Measurements from ENCODE around the gene CREB5.

CREB5 gene

DNA sequence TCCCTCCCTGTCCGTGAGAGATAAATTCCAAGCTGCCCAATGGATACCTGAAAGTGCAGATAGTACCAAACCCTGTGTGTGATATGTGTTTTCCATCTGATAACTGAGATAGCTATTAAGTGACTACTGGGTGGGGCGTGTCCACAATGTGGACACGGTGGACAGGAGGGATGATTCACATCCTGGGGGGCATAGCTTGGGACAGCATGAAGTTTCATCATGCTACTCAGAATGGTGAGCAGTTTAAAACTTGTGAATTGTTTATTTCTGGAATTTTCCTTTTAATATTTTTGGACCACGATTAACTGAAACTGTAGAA lies 158.6 kb downstream of the CREB5 start:
- no peaks in the 10 kb centered on the region for H3K36me3 ChIP-seq (ENCODE audit: control insufficient read depth, insufficient read depth, low read length)
- H3K4me3 ChIP-seq (ENCODE audit: low read length), result no peak overlapping the region
- no peaks in the 10 kb centered on the region for H3K9me3 ChIP-seq (ENCODE audit: control insufficient read depth, low read length)
- H3K27me3 ChIP-seq (ENCODE audit: control insufficient read depth, insufficient read depth, low read length), result peaks cover 45% of the 10 kb centered on the region
- no peak overlapping the region for H3K9ac ChIP-seq (ENCODE audit: low read length)
- H3K4me1 ChIP-seq (ENCODE audit: control insufficient read depth, insufficient read depth, low read length), result peaks cover 12% of the 10 kb centered on the region

DNA sequence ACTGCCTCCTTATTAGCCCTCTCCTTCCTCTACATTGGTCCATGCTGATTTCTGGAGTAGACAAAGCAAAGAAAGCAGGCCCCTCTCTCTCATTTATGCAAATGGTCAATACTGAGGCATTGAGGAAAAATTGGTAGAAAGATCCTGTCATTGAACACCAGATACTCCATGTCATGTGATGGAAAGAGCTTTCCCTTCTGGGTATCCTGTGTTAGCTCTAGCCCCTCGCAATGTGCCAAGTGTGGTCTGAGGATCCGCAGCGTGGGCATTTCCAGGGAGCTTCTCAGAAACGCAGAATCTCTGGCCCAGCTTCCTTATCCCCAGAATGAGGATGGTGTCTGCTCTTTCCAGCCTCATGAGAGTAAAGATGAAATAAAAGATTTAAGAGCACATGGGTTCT lies 159.1 kb downstream of the CREB5 start:
- Histone ChIP-seq H3K9ac (ENCODE audit: low read length) (no peak overlapping the region), H3K4me1 (ENCODE audit: control insufficient read depth, insufficient read depth, low read length) (peaks cover 12% of the 10 kb centered on the region), H3K27me3 (ENCODE audit: control insufficient read depth, insufficient read depth, low read length) (peaks cover 50% of the 10 kb centered on the region), H3K9me3 (ENCODE audit: control insufficient read depth, low read length) (no peaks in the 10 kb centered on the region), H3K36me3 (ENCODE audit: control insufficient read depth, insufficient read depth, low read length) (no peaks in the 10 kb centered on the region), H3K4me3 (ENCODE audit: low read length) (no peak overlapping the region)

DNA sequence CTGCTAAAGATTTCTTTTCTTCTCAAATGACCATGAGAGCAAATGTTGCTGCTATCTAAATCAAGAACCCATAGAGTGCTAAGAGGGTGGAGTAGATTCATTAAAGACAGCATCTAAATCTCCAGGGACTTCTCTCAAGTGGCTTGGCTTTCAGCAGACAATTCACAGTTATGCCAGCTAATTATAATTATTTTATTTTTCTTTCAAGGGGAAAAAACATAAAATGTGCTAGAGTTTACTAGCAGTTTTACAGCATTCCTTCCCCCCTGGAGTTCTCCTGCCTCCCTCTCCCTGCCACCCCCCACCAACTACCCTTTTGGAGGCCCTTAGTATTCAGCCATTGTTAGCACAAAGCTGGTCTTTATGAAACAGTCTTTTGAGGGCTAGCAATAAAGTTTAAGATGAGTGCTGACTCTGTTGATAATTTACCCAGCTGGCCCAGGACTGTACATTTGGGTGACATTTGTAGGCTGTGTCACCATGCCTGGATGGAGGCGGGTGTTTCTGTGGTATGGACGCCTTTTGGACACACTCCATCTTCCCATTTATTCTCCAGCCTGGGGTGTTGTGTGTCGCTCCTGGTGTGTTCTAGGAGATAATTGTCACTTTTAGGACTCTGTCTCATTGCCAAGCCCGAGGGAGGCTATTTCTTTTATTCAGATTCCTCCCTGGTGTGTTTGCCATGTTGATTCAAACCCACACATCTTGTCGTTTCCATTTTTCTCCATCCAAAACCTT lies 160.2 kb downstream of the CREB5 start:
- Histone ChIP-seq H3K4me3 (ENCODE audit: low read length) (no peak overlapping the region), H3K4me1 (ENCODE audit: control insufficient read depth, insufficient read depth, low read length) (peaks cover 12% of the 10 kb centered on the region), H3K9ac (ENCODE audit: low read length) (no peak overlapping the region), H3K36me3 (ENCODE audit: control insufficient read depth, insufficient read depth, low read length) (no peaks in the 10 kb centered on the region), H3K9me3 (ENCODE audit: control insufficient read depth, low read length) (no peaks in the 10 kb centered on the region), H3K27me3 (ENCODE audit: control insufficient read depth, insufficient read depth, low read length) (peaks cover 56% of the 10 kb centered on the region)

DNA sequence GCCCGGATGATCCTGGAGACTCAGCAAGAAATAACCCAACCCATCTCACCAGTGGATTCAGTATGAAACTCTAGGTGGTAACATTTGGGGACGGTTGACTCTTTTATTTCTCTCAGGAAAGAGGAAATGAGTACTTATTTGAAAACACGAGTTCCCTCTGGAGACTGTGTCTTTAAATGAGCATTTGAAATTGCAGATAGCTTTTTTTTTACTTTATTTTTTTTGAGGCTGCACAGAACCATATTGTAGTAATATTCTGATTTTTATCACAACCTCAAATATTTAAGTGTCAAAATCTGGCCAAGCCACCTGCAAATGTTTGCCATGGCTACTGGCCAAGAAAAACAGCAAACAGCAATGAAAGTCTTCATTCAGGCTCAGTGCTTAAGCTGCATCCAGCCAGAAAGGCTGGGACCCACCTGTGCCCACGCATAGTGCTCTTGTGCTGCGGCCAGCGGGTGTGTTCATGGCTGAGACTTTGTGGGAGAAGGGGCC lies 160.8 kb downstream of the CREB5 start:
- no peaks in the 10 kb centered on the region for H3K36me3 ChIP-seq (ENCODE audit: control insufficient read depth, insufficient read depth, low read length)
- no peak overlapping the region for H3K9ac ChIP-seq (ENCODE audit: low read length)
- H3K27me3 ChIP-seq (ENCODE audit: control insufficient read depth, insufficient read depth, low read length), result peaks cover 51% of the 10 kb centered on the region
- H3K9me3 ChIP-seq (ENCODE audit: control insufficient read depth, low read length), result no peaks in the 10 kb centered on the region
- no peak overlapping the region for H3K4me3 ChIP-seq (ENCODE audit: low read length)
- H3K4me1 ChIP-seq (ENCODE audit: control insufficient read depth, insufficient read depth, low read length), result peaks cover 12% of the 10 kb centered on the region

DNA sequence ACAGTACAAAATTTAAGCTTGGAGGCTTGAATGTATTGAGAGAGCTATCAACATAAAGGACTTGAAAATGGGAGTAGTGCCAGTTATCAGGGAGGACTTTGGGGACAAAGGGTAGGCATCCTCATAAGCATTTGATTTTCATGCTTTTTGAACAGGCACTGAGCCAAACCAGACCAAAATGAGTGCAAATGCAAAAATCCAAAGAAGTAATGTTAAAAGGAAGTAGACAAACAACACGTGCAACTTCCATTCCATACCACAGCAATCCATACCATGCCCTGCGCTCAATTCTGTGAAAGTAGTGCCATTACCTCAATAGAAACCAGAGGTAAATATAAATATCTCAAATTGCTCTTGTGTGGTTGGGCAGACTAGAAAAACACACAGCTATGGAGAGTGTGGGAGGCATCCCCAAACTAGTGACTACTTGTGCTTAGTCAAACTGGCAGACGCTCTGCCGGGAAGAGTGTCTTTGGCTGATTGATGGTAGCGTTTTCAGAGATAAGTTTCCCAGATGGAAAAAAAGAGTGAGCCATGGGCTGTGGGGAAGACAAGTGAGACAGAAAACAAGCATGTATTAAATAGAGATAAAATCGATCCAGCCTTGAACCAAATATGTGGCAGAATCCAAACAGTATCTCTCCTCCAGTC lies 161.5 kb downstream of the CREB5 start:
- Histone ChIP-seq H3K36me3 (ENCODE audit: control insufficient read depth, insufficient read depth, low read length) (no peaks in the 10 kb centered on the region), H3K9ac (ENCODE audit: low read length) (no peak overlapping the region), H3K27me3 (ENCODE audit: control insufficient read depth, insufficient read depth, low read length) (peaks cover 51% of the 10 kb centered on the region), H3K9me3 (ENCODE audit: control insufficient read depth, low read length) (no peaks in the 10 kb centered on the region), H3K4me3 (ENCODE audit: low read length) (no peak overlapping the region), H3K4me1 (ENCODE audit: control insufficient read depth, insufficient read depth, low read length) (peaks cover 12% of the 10 kb centered on the region)

DNA sequence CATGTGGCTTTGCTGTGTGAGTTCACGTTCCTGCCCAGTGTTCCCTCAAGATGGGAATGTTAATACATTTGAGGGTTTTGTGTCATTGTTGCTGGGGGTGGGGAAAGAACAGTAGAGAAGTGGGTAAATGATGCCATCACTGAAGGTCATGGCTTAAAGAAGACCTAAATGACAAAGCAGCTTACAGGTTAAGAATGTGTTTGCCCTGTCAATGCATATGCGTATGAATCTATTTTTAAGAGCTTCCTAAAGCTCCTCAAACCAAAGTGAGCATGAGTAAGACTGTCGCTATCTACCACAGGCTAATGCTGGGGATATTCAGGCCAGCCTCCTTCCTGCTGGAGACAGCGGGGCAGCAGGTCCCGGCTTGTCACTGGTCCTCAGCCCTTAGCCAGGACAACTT lies 162.9 kb downstream of the CREB5 start:
- Histone ChIP-seq H3K9me3 (ENCODE audit: control insufficient read depth, low read length) (no peaks in the 10 kb centered on the region), H3K4me1 (ENCODE audit: control insufficient read depth, insufficient read depth, low read length) (peaks cover 12% of the 10 kb centered on the region), H3K9ac (ENCODE audit: low read length) (no peak overlapping the region), H3K27me3 (ENCODE audit: control insufficient read depth, insufficient read depth, low read length) (peaks cover 48% of the 10 kb centered on the region), H3K4me3 (ENCODE audit: low read length) (no peak overlapping the region), H3K36me3 (ENCODE audit: control insufficient read depth, insufficient read depth, low read length) (no peaks in the 10 kb centered on the region)

DNA sequence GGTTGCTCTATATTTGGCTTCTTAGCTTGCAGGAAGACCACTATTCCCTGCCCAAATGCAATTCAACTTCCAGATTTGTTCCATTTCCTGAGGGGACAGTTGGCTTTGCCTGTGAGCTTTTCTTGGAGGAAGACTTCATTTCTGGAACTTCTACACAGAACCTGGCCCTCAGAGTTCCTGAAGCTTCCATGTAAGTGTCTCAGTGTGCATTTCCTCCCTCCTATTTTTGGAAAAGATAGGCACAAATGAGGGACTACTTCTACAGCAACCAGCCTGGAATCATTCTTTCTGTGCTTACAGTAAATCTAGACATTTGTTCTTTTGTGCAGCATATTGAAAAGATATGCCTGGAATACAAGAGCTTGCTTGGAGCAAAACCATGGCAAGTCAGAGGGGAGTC lies 164.3 kb downstream of the CREB5 start:
- H3K9me3 ChIP-seq (ENCODE audit: control insufficient read depth, low read length), result no peaks in the 10 kb centered on the region
- H3K4me3 ChIP-seq (ENCODE audit: low read length), result no peak overlapping the region
- H3K27me3 ChIP-seq (ENCODE audit: control insufficient read depth, insufficient read depth, low read length), result peaks cover 36% of the 10 kb centered on the region
- H3K9ac ChIP-seq (ENCODE audit: low read length), result no peak overlapping the region
- peaks cover 12% of the 10 kb centered on the region for H3K4me1 ChIP-seq (ENCODE audit: control insufficient read depth, insufficient read depth, low read length)
- no peaks in the 10 kb centered on the region for H3K36me3 ChIP-seq (ENCODE audit: control insufficient read depth, insufficient read depth, low read length)

DNA sequence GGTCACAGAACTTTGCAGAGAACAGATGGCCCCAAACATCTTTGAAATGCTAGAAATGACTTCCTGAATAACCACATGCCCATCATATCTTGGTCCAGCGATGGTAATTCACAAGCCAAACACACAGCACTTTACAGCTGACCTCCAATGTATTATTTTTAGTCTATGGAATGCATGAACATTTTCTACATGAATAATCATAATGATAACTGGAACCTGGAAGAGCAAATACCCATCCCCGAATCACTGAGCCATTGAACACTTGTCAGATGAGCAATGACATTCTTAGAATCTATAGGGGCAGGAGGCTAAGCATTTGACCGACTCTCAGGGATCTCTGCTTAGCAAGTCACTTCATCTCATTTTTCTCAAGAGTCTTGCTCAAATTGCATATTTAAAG lies 167.3 kb downstream of the CREB5 start:
- peaks cover 24% of the 10 kb centered on the region for H3K27me3 ChIP-seq (ENCODE audit: control insufficient read depth, insufficient read depth, low read length)
- H3K4me1 ChIP-seq (ENCODE audit: control insufficient read depth, insufficient read depth, low read length), result no peaks in the 10 kb centered on the region
- no peak overlapping the region for H3K9ac ChIP-seq (ENCODE audit: low read length)
- no peaks in the 10 kb centered on the region for H3K36me3 ChIP-seq (ENCODE audit: control insufficient read depth, insufficient read depth, low read length)
- H3K9me3 ChIP-seq (ENCODE audit: control insufficient read depth, low read length), result no peaks in the 10 kb centered on the region
- no peak overlapping the region for H3K4me3 ChIP-seq (ENCODE audit: low read length)

DNA sequence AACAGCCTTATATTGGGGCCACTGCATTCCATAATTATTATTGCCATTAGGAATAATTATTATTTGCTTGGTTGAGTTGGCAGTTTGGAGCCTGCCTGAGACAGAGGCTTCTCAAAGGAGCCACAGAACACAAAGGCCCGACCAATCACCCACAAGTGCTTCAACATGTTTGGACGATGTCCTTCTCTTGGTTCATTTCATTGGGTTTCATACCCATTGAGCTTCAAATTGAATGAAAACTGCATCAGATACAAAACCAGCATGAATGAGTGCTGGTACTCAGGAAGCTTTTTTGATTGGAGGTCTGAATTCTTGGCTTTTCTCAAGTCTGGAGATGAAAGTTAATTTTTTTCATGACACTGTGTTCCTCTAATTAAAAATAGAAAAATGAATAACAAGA lies 168.3 kb downstream of the CREB5 start:
- H3K36me3 ChIP-seq (ENCODE audit: control insufficient read depth, insufficient read depth, low read length), result no peaks in the 10 kb centered on the region

DNA sequence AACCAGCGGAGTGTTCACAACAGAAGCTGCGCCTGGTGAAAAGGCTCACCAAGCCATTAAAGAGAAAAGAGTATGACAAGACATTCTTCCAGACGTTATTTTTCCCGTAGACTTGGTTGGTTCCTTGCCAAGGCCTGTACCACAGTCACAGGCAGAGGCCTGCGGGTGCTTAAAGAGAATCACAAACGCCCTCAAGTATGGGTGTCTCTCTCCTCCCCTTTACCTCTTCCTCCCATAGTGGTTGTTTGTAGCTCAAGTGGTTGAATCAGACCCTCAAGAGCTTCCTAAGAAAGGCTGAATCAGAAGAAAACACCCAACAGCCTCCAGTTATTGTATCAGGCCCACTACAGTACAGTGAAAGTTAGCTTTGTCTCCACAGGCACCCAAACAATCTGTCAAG lies 169.0 kb downstream of the CREB5 start:
- Histone ChIP-seq H3K36me3 (ENCODE audit: control insufficient read depth, insufficient read depth, low read length) (no peaks in the 10 kb centered on the region), H3K4me3 (ENCODE audit: low read length) (no peak overlapping the region), H3K9ac (ENCODE audit: low read length) (no peak overlapping the region), H3K4me1 (ENCODE audit: control insufficient read depth, insufficient read depth, low read length) (no peaks in the 10 kb centered on the region), H3K27me3 (ENCODE audit: control insufficient read depth, insufficient read depth, low read length) (peaks cover 7% of the 10 kb centered on the region), H3K9me3 (ENCODE audit: control insufficient read depth, low read length) (no peaks in the 10 kb centered on the region)

More for the DNA sequence above, 168.3 kb downstream of the CREB5 start:
- Histone ChIP-seq H3K4me1 (ENCODE audit: control insufficient read depth, insufficient read depth, low read length) (no peaks in the 10 kb centered on the region), H3K27me3 (ENCODE audit: control insufficient read depth, insufficient read depth, low read length) (peaks cover 14% of the 10 kb centered on the region), H3K9me3 (ENCODE audit: control insufficient read depth, low read length) (no peaks in the 10 kb centered on the region), H3K9ac (ENCODE audit: low read length) (no peak overlapping the region), H3K4me3 (ENCODE audit: low read length) (no peak overlapping the region)

DNA sequence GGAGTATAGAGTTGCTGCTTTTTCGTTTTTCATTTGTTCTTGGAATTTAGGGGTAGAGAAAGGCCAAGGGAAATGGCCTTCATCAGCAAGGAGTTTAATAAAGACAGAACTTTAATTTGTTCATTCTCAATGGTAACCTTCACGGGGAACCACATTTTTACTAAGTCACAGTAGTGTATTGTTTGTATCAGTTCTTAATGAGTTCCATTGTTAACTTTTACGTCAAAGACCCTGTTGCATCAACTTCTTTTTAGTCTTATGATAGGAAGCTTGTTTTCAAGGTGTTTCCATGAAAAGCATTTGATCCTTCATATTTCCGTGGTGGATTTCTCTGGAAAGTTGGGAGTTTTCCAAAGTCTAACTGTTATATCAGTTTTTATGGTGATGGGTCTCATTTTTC lies 169.9 kb downstream of the CREB5 start:
- Histone ChIP-seq H3K4me1 (ENCODE audit: control insufficient read depth, insufficient read depth, low read length) (no peaks in the 10 kb centered on the region), H3K4me3 (ENCODE audit: low read length) (no peak overlapping the region), H3K36me3 (ENCODE audit: control insufficient read depth, insufficient read depth, low read length) (no peaks in the 10 kb centered on the region), H3K9me3 (ENCODE audit: control insufficient read depth, low read length) (no peaks in the 10 kb centered on the region), H3K27me3 (ENCODE audit: control insufficient read depth, insufficient read depth, low read length) (no peaks in the 10 kb centered on the region), H3K9ac (ENCODE audit: low read length) (no peak overlapping the region)

DNA sequence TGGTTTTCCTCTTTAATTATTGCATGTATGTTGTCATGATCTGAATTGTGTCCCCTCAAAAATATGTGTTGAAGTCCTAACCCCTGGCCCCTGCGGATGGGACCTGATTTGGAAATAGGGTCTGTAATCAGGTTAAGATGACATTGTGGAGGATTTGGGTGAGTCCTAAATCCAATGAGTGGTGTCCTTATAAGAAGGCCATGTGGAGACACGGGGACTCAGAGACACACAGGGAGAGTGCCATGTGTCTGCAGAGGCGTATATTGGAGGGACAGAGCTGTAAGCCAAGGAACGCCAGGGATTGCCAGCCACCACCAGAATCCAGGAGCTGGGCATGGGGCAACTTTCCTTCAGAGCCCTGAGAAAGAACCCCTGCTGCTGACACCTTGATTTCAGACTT lies 171.9 kb downstream of the CREB5 start:
- Histone ChIP-seq H3K9ac (ENCODE audit: low read length) (no peak overlapping the region), H3K36me3 (ENCODE audit: control insufficient read depth, insufficient read depth, low read length) (no peaks in the 10 kb centered on the region), H3K9me3 (ENCODE audit: control insufficient read depth, low read length) (no peaks in the 10 kb centered on the region), H3K4me3 (ENCODE audit: low read length) (no peak overlapping the region), H3K27me3 (ENCODE audit: control insufficient read depth, insufficient read depth, low read length) (no peaks in the 10 kb centered on the region), H3K4me1 (ENCODE audit: control insufficient read depth, insufficient read depth, low read length) (no peaks in the 10 kb centered on the region)

Measured in mucosa of stomach (tissue), 1 donor.